Neural cell (in vitro differentiated cells): Measurements from ENCODE around the gene CACNA1C. TPM values are rescaled to one million over a fixed set of nuclear protein-coding genes. Genes with fewer than 3 reads are reported as not detected.

Experiments
- H2AFZ ChIP-seq: fragments of 200-600, 300-800 bp; sonication (generic), shearing (Covaris generic); 2 replicates; pipeline ENCODE4 v1.6.0; 2014; ENCODE audit warnings: low read depth, mild to moderate bottlenecking, antibody characterized with exemption, low read length, moderate library complexity
- H3F3A ChIP-seq: fragments of 200-600 bp; shearing (Covaris generic); 2 replicates; pipeline ENCODE4 v1.6.1; 2016; ENCODE audit warnings: mild to moderate bottlenecking, moderate library complexity, mixed read lengths, antibody characterized with exemption, low read length; ENCODE audit not compliant: insufficient read depth, poor library complexity, severe bottlenecking
- H3K27ac ChIP-seq: fragments of 200-600, 300-800 bp; sonication (generic), shearing (Covaris generic); 2 replicates; pipeline ENCODE4 v1.5.1; 2014; ENCODE audit warnings: mild to moderate bottlenecking, low read length, moderate library complexity
- H3K27me3 ChIP-seq: fragments of 300-800, 200-600 bp; sonication (generic), shearing (Covaris generic); 2 replicates; pipeline ENCODE4 v1.6.0; 2014; ENCODE audit warnings: mild to moderate bottlenecking, low read depth, low read length, moderate library complexity; ENCODE audit not compliant: insufficient read depth
- H3K36me3 ChIP-seq: fragments of 300-800, 200-600 bp; sonication (generic), shearing (Covaris generic); 2 replicates; pipeline ENCODE4 v1.5.1; 2014; ENCODE audit warnings: mild to moderate bottlenecking, antibody characterized with exemption, low read length, moderate library complexity; ENCODE audit not compliant: insufficient read depth
- H3K4me2 ChIP-seq: fragments of 300-800, 200-600 bp; sonication (generic), shearing (Covaris generic); 2 replicates; pipeline ENCODE4 v1.6.0; 2014; ENCODE audit warnings: mild to moderate bottlenecking, low read length
- H3K4me3 ChIP-seq: fragments of 300-800, 200-600 bp; sonication (generic), shearing (Covaris generic); 2 replicates; pipeline ENCODE4 v1.5.1; 2014; ENCODE audit warnings: mild to moderate bottlenecking, low read length, moderate library complexity
- H3K79me2 ChIP-seq: fragments of 200-600 bp; shearing (Covaris generic); replicated peaks from 2 replicates; pipeline ENCODE4 v1.6.0; 2014; ENCODE audit warnings: mild to moderate bottlenecking, low read length, moderate library complexity; ENCODE audit not compliant: insufficient read depth
- H3K9ac ChIP-seq: fragments of 300-800, 200-600 bp; sonication (generic), shearing (Covaris generic); 2 replicates; pipeline ENCODE4 v1.6.1; 2016; ENCODE audit warnings: mild to moderate bottlenecking, low read length, mixed read lengths
- H3K9me2 ChIP-seq: fragments of 200-600 bp; shearing (Covaris generic); 2 replicates; pipeline ENCODE4 v1.6.1; 2016; ENCODE audit warnings: mild to moderate bottlenecking, low read length, mixed read lengths; ENCODE audit not compliant: insufficient read depth
- H3K9me3 ChIP-seq: fragments of 200-600, 300-800 bp; sonication (generic), shearing (Covaris generic); 2 replicates; pipeline ENCODE4 v1.6.1; 2016; ENCODE audit warnings: mild to moderate bottlenecking, mixed run types, low read length, moderate library complexity, mixed read lengths
- H4K20me1 ChIP-seq: fragments of 200-600 bp; shearing (Covaris generic); 2 replicates; pipeline ENCODE4 v1.6.1; 2016; ENCODE audit warnings: mild to moderate bottlenecking, mixed run types; ENCODE audit not compliant: insufficient read depth
- CTCF ChIP-seq: fragments of 450-650 bp; IDR thresholded peaks from 2 replicates; pipeline ENCODE4 v1.5.1; 2014; ENCODE audit warnings: antibody characterized with exemption, mild to moderate bottlenecking, moderate library complexity; ENCODE audit not compliant: poor library complexity, severe bottlenecking
- EP300 ChIP-seq: fragments of 450-650 bp; conservative IDR thresholded peaks from 2 replicates; pipeline ENCODE4 v1.6.1; 2014; ENCODE audit warnings: antibody characterized with exemption, mild to moderate bottlenecking, moderate library complexity; ENCODE audit not compliant: poor library complexity, severe bottlenecking
- EZH2 ChIP-seq: fragments of 200-600, 300-800 bp; shearing (Covaris generic), sonication (generic); IDR thresholded peaks from 2 replicates; pipeline ENCODE4 v1.6.1; 2014; ENCODE audit warnings: antibody characterized with exemption, low read length, borderline replicate concordance, mild to moderate bottlenecking; ENCODE audit not compliant: insufficient read depth, poor library complexity, severe bottlenecking
- MXI1 ChIP-seq: fragments of 450-650 bp; conservative IDR thresholded peaks from 2 replicates; pipeline ENCODE4 v1.6.1; 2014; ENCODE audit warnings: antibody characterized with exemption, mild to moderate bottlenecking; ENCODE audit not compliant: poor library complexity, severe bottlenecking
- POLR2AphosphoS5 ChIP-seq: IDR thresholded peaks from 2 replicates; pipeline ENCODE4 v1.6.1; 2012
- RAD21 ChIP-seq: fragments of 450-650 bp; conservative IDR thresholded peaks from 2 replicates; pipeline ENCODE4 v1.6.1; 2014; ENCODE audit warnings: antibody characterized with exemption, mild to moderate bottlenecking, moderate library complexity
- REST ChIP-seq: IDR thresholded peaks from 2 replicates; pipeline ENCODE4 v1.6.1; 2012; ENCODE audit warnings: borderline replicate concordance
- SMC3 ChIP-seq: fragments of 450-650 bp; conservative IDR thresholded peaks from 2 replicates; pipeline ENCODE4 v1.6.1; 2014; ENCODE audit warnings: antibody characterized with exemption, mild to moderate bottlenecking, moderate library complexity; ENCODE audit not compliant: poor library complexity
- TAF1 ChIP-seq: IDR thresholded peaks from 2 replicates; pipeline ENCODE4 v1.6.1; 2012; ENCODE audit warnings: low read depth
- polyA plus RNA-seq: library from polyadenylated mRNA; depleted of rRNA; stranded (reverse); fragments of >200 nt; gene quantifications from 2 replicates; pipeline ENCODE4 v1.2.3, GENCODE V29; 2014

The CACNA1C gene
- polyA plus RNA-seq, 1 donor from 2014 or later: 9.7 TPM

- Histone ChIP-seq H3K9me2 (no peaks in the 10 kb centered on the region), H3K4me2 (no peak overlapping the region), H4K20me1 (no peaks in the 10 kb centered on the region), H3K27me3 (no peaks in the 10 kb centered on the region), H3K9me3 (no peaks in the 10 kb centered on the region), H3K36me3 (no peaks in the 10 kb centered on the region), H3K27ac (no peak overlapping the region), H3K4me3 (no peak overlapping the region), H2AFZ (no peak overlapping the region), H3F3A (no peaks in the 10 kb centered on the region), H3K79me2 (no peaks in the 10 kb centered on the region), H3K9ac (no peak overlapping the region)
- TF ChIP-seq MXI1 (no peak), EP300 (no peak), REST (no peak), TAF1 (no peak), EZH2 (no peak)
Observed at GRCh38 chr12:2435511-2435910, 382.7 kb downstream of the CACNA1C start.

- Histone ChIP-seq H4K20me1 (no peaks in the 10 kb centered on the region), H3F3A (no peaks in the 10 kb centered on the region), H3K4me3 (no peak overlapping the region), H3K9ac (no peak overlapping the region), H3K9me3 (no peaks in the 10 kb centered on the region), H3K27me3 (no peaks in the 10 kb centered on the region), H3K9me2 (no peaks in the 10 kb centered on the region), H3K27ac (no peak overlapping the region), H3K79me2 (no peaks in the 10 kb centered on the region), H3K36me3 (no peaks in the 10 kb centered on the region), H3K4me2 (no peak overlapping the region), H2AFZ (no peak overlapping the region)
- TF ChIP-seq CTCF: no peak
- no peak for TF ChIP-seq SMC3
- TF ChIP-seq EP300: no peak
- no peak for TF ChIP-seq TAF1
- TF ChIP-seq RAD21: no peak
- TF ChIP-seq POLR2AphosphoS5: no peak
- TF ChIP-seq MXI1: no peak
- no peak for TF ChIP-seq REST
- TF ChIP-seq EZH2: no peak
Observed at GRCh38 chr12:2439332-2440100, 386.7 kb downstream of the CACNA1C start.
